ENCODE measurements around the gene NMU.
A peak's percentile ranks its signal among the peaks of the same experiment; 100 is the strongest.

NMU gene

DNA sequence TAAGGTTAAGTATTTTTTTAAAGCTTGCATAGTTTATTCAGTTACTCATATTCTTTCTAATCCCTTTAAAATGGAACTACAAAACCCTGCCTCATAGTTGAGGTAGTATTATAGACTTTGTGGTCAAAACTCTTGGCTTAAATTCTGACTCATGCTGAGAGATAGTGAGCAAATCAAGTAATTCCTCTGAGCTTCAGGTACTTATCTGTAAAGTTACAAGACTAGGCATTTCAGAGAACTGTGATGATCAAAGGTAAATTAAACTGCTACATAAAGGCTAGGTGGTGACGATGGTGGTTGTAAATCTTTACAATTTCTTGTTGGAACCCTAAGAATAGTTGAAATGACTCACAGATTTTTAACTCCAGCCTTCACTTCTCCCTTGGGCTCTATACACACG, 86.2 kb downstream of the NMU start:
- Mint-ChIP-seq H3K4me1 (peaks cover 30% of the 10 kb centered on the region), H3K27me3 (peaks cover 2% of the 10 kb centered on the region), H3K4me3 (no peak overlapping the region), H3K36me3 (no peaks in the 10 kb centered on the region), H3K9me3 (no peaks in the 10 kb centered on the region), H3K27ac (no peak overlapping the region)

GRCh38 chr4:55547918-55548317, 88.2 kb downstream of the NMU start:
- Mint-ChIP-seq H3K4me1 (peaks cover 48% of the 10 kb centered on the region), H3K4me3 (peak overlapping the region; percentile 95), H3K36me3 (no peaks in the 10 kb centered on the region), H3K27me3 (no peaks in the 10 kb centered on the region), H3K27ac (no peak overlapping the region), H3K9me3 (no peaks in the 10 kb centered on the region)

GRCh38 chr4:55547466-55547770, 88.7 kb downstream of the NMU start:
- Mint-ChIP-seq H3K36me3 (no peaks in the 10 kb centered on the region), H3K27me3 (no peaks in the 10 kb centered on the region), H3K4me1 (peaks cover 52% of the 10 kb centered on the region), H3K4me3 (peak overlapping the region; percentile 95), H3K9me3 (no peaks in the 10 kb centered on the region), H3K27ac (peak overlapping the region; percentile 92)

- H3K36me3 Mint-ChIP-seq = no peaks in the 10 kb centered on the region
- peak within 1 kb of the TSS; percentile 93 for H3K27ac Mint-ChIP-seq
- H3K27me3 Mint-ChIP-seq = no peaks in the 10 kb centered on the region
- peak within 1 kb of the TSS; percentile 95 for H3K4me3 Mint-ChIP-seq
- peaks cover 55% of the 10 kb centered on the region for H3K4me1 Mint-ChIP-seq
- H3K9me3 Mint-ChIP-seq = no peaks in the 10 kb centered on the region
Measured at GRCh38 chr4:55546756-55547465, 89.2 kb downstream of the NMU start, which contains the start of gene CLOCK. Gene CLOCK (minus strand): TSS chr4:55546909. CDS start chr4:55482785, 64,124 bp downstream.

GRCh38 chr4:55546506-55546755, 89.7 kb downstream of the NMU start:
- no peaks in the 10 kb centered on the region for H3K27me3 Mint-ChIP-seq
- peak overlapping the region; percentile 95 for H3K4me3 Mint-ChIP-seq
- H3K9me3 Mint-ChIP-seq = no peaks in the 10 kb centered on the region
- no peak overlapping the region for H3K27ac Mint-ChIP-seq
- peaks cover 59% of the 10 kb centered on the region for H3K4me1 Mint-ChIP-seq
- H3K36me3 Mint-ChIP-seq = no peaks in the 10 kb centered on the region

DNA sequence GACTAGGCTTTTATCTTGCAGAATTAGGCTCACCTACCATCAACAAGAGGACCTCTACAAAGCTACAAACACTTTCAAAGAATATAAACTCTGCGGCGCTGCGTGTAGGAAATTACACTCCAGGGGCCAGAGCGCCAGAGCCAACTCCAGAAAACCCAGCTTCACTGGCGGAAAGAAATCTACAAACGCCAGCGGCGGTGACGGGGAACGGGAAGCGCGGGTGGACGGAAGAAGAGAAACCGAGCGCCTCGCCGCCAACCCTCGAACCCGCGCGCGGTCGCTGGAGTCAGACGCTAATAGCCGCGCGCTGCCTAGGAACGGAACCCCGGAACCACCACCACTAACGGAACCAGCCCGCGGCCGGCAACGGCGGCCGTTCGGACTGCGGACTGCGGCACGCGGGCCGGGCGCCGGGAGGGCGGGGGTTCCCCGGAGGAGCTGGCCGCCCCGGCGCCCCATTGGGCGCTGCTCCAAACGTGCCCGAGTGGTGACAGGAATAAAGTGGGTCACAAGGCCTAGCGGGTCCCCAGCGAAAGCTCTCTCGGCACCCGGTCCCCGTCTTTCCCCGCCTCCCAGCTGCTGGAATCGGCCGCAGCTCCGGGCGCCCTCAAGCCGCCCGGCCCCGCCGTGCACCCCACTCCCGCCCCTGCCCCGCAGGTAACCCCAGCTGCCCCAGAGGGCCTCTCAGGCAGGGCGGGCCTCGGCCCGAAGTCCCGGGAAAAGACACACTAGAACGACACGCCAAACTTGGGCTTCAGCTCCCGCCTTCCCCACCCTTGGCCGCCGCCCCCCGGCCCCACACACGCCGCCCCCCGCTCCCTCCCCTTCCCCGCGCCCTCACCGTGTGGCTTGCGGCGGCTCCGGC, 90.2 kb downstream of the NMU start:
- Mint-ChIP-seq H3K27ac (peak overlapping the region; percentile 93), H3K4me1 (peaks cover 63% of the 10 kb centered on the region), H3K27me3 (no peaks in the 10 kb centered on the region), H3K4me3 (peak overlapping the region; percentile 95), H3K9me3 (no peaks in the 10 kb centered on the region), H3K36me3 (no peaks in the 10 kb centered on the region)
